Measurements from ENCODE around the gene TGIF2.
"Not testable (repeated sequence)": the region's sequence is repeated elsewhere in the genome, so short reads cannot be mapped to it uniquely, and the experiment has no call there.

DNA sequence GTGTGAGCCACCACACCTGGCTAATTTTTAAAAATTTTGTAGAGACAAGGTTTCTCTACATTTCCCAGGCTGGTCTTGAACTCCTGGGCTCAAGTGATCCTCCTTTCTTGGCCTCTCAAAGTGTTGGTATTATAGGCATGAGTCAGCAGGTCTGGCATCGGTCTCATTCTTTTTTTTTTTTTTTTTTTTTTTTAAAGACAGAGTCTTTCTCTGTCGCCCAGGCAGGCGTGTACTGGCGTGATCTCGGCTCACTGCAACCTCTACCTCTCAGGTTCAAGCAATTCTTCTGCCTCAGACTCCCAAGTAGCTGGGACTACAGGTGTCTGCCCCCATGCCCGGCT lies 35.0 kb downstream of the TGIF2 start:
- TF ChIP-seq, protein P1, sequence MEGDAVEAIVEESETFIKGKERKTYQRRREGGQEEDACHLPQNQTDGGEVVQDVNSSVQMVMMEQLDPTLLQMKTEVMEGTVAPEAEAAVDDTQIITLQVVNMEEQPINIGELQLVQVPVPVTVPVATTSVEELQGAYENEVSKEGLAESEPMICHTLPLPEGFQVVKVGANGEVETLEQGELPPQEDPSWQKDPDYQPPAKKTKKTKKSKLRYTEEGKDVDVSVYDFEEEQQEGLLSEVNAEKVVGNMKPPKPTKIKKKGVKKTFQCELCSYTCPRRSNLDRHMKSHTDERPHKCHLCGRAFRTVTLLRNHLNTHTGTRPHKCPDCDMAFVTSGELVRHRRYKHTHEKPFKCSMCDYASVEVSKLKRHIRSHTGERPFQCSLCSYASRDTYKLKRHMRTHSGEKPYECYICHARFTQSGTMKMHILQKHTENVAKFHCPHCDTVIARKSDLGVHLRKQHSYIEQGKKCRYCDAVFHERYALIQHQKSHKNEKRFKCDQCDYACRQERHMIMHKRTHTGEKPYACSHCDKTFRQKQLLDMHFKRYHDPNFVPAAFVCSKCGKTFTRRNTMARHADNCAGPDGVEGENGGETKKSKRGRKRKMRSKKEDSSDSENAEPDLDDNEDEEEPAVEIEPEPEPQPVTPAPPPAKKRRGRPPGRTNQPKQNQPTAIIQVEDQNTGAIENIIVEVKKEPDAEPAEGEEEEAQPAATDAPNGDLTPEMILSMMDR (IDR thresholded peaks at IDR 0.05), result not testable (repeated sequence)
- TF ChIP-seq POLR2A (IDR thresholded peaks at IDR 0.05), result not testable (repeated sequence)

Data from lower leg skin (tissue), 3 donors.